GM19438 (cell line): ENCODE data around the gene CKAP2L.
"Not testable (repeated sequence)": the region's sequence is repeated elsewhere in the genome, so short reads cannot be mapped to it uniquely, and the experiment has no call there.

Experiments used
- ATAC-seq: cut with Tn5 transposase; IDR thresholded peaks from one replicate; pipeline ENCODE4 v1.9.1; 2021; ENCODE audit warnings: low read depth; ENCODE audit not compliant: unreplicated experiment

The CKAP2L gene

DNA sequence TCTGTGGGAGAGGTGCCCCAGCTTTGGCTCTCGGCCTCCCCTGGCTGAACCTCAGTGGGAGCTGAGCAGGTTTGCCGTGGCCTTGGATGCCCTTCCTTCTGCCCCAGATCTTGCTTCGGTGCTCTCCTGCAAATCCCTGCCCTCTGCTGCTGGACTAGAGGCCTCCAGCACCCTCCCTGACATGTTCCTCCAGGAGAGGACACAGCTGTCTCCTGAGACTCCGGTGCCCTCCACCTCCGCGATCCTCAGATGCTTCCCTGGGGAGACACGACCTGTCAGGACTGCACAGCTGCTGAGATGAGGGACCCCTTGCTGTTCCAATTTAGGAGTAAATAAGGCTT lies 50.9 kb downstream of the CKAP2L start:
- no peak for ATAC-seq

- no peak for ATAC-seq
Measured at GRCh38 chr2:112712903-112713584, 51.4 kb downstream of the CKAP2L start.

DNA sequence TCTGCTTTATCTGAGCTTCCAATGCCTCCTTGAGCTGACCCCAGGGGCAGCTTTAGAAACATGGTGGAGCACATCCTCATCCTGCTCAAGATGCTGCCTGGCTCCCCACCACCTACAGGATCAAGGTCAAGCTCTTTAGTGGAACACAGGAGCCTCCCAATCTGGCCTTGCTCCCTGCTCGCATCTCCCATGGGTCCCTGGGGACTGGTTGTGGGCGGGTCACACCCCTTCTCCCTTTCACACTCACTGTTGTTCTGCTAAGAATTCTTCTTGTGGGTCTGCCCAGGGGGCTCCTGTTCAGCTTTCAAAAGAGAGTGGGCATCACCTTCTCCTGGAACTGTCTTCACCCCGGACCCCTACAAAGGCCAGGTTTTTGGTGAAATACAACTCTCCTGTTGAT lies 51.9 kb downstream of the CKAP2L start:
- ATAC-seq: no peak

DNA sequence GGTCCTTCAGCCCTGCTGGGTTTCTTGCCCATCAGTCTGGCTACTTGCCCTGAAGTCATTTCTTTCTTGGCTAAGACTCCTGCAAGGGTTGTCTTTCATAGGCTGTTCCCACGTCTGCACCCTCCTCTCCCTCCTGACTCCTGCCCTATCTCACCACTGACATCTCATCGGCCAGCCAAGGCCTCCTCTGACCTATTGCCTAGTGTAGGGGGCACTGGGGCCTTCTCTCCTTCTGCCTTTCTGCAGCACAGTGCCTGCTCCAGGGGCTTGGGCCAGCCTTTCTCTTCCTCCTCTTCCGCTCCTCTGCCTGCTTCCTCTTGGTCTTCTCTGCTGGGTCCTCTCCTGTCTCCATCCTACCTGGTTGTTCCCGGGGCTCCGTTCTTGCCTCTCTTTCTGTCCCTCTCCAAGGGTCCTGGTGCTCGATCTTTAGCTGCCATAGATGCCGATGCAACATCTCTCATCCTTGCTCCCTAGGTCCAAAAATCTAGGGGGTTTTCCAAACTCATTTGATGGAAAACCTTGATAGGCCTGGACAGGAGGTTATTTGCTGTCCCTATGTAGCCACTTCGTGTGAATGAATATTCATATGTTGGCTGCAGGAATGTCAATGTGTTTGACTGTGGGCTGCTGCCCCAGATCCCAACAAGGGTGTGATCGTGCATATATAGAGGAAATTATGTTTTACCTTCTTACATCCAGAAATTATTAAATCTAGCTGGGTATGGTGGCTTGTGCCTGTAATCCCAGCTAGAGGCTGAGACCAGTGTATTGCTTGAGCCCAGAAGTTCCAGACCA lies 53.3 kb downstream of the CKAP2L start:
- no peak for ATAC-seq

DNA sequence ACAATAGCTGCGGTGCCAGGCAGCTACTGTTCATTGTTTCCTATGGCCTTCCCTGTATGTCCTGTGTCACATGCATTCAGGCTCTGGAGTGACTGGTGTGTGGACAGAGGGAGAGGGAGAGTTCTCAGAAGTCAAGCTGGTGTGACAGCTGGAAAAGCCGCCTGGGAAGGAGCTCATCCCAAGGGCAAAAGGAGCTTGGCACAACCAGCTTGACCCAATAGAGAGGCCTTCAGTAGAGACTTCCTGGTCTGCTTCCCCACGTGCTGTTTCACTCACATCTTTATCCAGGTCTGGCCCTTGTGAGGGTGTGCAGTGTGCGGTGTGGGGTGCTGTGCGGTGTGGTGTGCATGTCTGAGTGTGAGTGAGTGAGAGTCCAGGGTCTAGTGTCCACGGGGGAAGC lies 54.7 kb downstream of the CKAP2L start:
- ATAC-seq: no peak

- ATAC-seq: no peak
Measured at GRCh38 chr2:112708968-112709367, 55.4 kb downstream of the CKAP2L start.

GRCh38 chr2:112706947-112707346 lies 57.5 kb downstream of the CKAP2L start:
- not testable (repeated sequence) for ATAC-seq

GRCh38 chr2:112706170-112706664 lies 58.2 kb downstream of the CKAP2L start:
- ATAC-seq: no peak

GRCh38 chr2:112705575-112705974 lies 58.8 kb downstream of the CKAP2L start:
- ATAC-seq: no peak

GRCh38 chr2:112703684-112704083 lies 60.7 kb downstream of the CKAP2L start:
- ATAC-seq: no peak

DNA sequence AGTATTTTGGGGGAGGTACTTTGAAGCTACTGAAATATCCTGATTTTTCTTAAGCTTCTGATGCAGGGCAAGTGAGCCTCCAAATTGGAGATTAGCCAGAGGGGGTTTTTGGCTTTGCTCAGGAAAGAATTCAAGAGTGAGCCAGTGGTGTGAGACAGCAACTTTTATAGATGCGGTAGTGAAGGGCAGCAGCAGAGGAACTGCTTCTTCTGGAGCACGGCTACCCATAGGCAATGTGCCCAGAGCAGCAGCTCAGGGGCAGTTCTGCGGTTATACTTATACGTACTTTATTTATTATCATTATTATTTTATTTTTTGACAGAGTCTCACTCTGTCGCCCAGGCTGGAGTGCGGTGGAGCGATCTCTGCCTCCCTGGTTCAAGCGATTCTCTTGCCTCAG lies 63.4 kb downstream of the CKAP2L start:
- ATAC-seq: no peak

- no peak for ATAC-seq
Measured at GRCh38 chr2:112699984-112700667, 64.3 kb downstream of the CKAP2L start.

GRCh38 chr2:112698834-112699515 lies 65.4 kb downstream of the CKAP2L start:
- no peak for ATAC-seq

GRCh38 chr2:112694182-112694581 lies 70.2 kb downstream of the CKAP2L start:
- no peak for ATAC-seq

DNA sequence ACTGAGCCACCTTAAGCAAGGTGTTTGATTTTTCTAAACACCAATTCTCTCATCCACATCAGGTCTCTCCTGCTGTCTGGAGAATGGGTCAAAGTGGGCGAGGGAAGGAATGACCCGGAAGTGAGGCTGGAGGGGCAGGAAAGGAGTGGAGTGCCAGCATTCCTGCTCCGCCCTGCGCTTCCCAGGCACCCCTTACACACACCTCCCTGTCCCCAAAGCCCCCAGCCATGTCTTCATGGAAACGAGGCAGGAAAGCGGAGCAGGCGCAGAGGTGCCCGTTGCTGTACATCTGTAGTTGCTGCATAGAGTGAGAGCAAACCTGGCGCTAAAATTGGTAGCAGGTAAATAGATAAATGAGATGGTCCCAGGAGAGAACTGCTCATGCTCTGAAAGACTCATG lies 70.8 kb downstream of the CKAP2L start:
- no peak for ATAC-seq

GRCh38 chr2:112692918-112693317 lies 71.5 kb downstream of the CKAP2L start:
- ATAC-seq: peak; percentile 10

DNA sequence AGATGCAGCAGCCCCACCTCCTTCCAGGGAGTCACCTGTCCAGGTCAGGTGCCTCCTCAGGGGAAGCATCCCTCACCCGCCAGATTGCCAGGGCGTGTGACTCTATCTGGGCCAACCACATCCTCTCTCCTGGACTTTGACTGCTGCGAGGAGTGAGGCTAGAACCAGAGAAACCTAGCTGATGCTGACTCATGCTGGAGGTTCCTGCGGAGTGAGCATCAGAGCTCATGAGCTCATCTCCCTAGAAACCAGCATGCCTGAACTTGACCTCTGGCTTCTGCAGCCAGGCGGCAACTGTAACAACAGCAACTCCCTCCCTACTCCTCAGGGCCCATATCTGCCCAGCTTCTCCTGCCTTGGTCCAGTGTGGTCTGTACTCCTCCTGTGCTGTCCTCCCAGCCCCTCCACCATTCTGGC lies 71.9 kb downstream of the CKAP2L start:
- peak; percentile 82 for ATAC-seq

GRCh38 chr2:112691881-112692281 lies 72.5 kb downstream of the CKAP2L start:
- ATAC-seq: no peak

GRCh38 chr2:112690853-112691401 lies 73.5 kb downstream of the CKAP2L start:
- peak; percentile 44 for ATAC-seq

DNA sequence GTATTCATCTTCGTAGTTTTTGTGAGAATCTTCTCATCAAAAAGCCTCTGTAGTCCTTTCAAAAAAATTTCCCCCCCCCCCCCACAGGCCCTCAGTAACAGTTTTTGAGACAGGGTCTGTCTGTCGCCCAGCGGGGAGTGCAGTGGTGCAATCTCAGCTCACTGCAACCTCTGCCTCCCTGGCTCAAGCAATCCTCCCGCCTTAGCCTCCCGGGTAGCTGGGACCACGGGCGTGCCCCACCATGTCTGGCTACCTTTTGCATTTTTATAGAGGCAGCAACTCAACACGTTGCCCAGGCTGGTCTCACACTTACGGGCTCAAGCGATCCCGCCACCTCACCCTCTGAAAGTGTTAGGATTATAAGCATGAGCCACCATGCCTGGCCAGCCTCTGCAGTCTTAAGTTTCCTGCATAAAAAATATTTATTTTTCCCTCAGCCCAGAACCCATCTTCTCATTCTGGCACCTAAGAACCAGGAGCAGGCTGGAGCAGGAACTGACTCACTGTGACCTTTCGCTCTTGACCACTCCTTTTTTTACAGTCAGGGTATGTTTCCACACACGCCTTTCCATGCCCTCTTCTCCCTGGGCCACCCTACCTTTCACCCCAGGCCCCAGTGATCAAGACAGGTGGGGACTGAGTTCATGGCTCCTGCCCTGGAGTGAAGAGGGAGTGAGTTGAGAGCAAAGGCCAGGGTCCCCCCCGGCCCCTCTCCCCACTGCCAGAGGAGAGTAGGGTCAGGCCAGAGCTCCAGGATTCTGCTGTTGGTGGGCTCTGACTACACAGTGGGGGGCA lies 76.1 kb downstream of the CKAP2L start:
- no peak for ATAC-seq
